MCF 10A (cell line): ENCODE results near the gene MLLT11. TPM values are rescaled to one million over a fixed set of nuclear protein-coding genes. Genes with fewer than 3 reads are reported as not detected.

Source experiments
- BruUV-seq: library from RNA; stranded (reverse); fragments of 400-500 nt; replicated peaks from 2 replicates; lab custom pipeline; 2021; lab: Mats Ljungman, UMichigan
- CTCF ChIA-PET: fragments of 300-600 bp; sonication (Branson Sonifier 250); formaldehyde crosslinking; extraction: SDS; loops from one replicate; lab custom pipeline; 2021; ENCODE audit warnings: antibody characterized with exemption, inconsistent platforms; lab: Yijun Ruan, JAX
- POLR2A ChIA-PET: fragments of 300-600, 350-650 bp; sonication (Branson Sonifier 250); formaldehyde crosslinking; extraction: SDS; loops from one replicate; lab custom pipeline; 2020; ENCODE audit warnings: antibody characterized with exemption, inconsistent platforms; lab: Yijun Ruan, JAX
- DNase-seq: peaks from one replicate; pipeline ENCODE4 v3.0.0-alpha.2; 2018; ENCODE audit not compliant: unreplicated experiment
- H3K27ac Mint-ChIP-seq: one replicate; pipeline ENCODE4 v1.8.0; 2022; ENCODE audit warnings: mild to moderate bottlenecking, low read depth, mixed read lengths; ENCODE audit not compliant: unreplicated experiment
- H3K27me3 Mint-ChIP-seq: one replicate; pipeline ENCODE4 v1.8.0; 2022; ENCODE audit warnings: mixed read lengths; ENCODE audit not compliant: insufficient read depth, unreplicated experiment
- H3K36me3 Mint-ChIP-seq: one replicate; pipeline ENCODE4 v1.8.0; 2022; ENCODE audit warnings: mild to moderate bottlenecking, moderate library complexity, mixed read lengths; ENCODE audit not compliant: insufficient read depth, unreplicated experiment
- H3K4me1 Mint-ChIP-seq: one replicate; pipeline ENCODE4 v1.8.0; 2022; ENCODE audit warnings: mixed read lengths; ENCODE audit not compliant: insufficient read depth, unreplicated experiment
- H3K4me3 Mint-ChIP-seq: one replicate; pipeline ENCODE4 v1.8.0; 2022; ENCODE audit warnings: mild to moderate bottlenecking, moderate library complexity, mixed read lengths; ENCODE audit not compliant: unreplicated experiment
- H3K9me3 Mint-ChIP-seq: one replicate; pipeline ENCODE4 v1.8.0; 2022; ENCODE audit warnings: mixed read lengths; ENCODE audit not compliant: unreplicated experiment
- intact Hi-C: fragments of 100-400 bp; cut with micrococcal nuclease; formaldehyde crosslinking; loops from 2 replicates; pipeline ENCODE4 v1.14.1; 2022
- total RNA-seq: library from RNA; stranded (reverse); gene quantifications from 2 replicates; pipeline ENCODE4 v1.2.3, GENCODE V29; 2022
- TF ChIP-seq, protein P1 (sequence below): fragments of 200-600 bp; IDR thresholded peaks from one replicate; pipeline ENCODE4 v1.8.0; 2022; ENCODE audit warnings: antibody characterized with exemption, mild to moderate bottlenecking; ENCODE audit not compliant: unreplicated experiment

MLLT11 gene
- total RNA-seq, 1 experiment from 2014 or later = 0.86 TPM

DNA sequence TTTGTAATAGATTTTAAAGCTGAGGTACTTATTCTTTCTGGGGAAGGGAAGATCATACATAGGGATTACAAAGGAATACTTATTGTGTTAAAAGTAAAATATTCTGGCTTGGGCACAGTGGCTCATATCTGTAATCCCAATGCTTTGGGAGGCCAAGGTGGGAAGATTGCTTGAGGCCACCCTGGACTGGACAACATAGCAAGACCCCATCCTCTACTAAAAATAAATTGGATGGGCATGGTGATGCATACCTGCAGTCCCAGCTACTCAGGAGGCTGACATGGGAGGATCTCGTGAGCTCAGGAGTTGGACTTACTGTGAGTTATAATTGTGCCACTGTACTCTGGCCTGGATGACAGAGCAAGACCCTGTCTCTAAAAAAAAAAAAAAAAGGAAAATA, 37.9 kb downstream of the MLLT11 start:
- POLR2A ChIA-PET = interaction anchor here (0.7 to 1.5 kb wide), 4 partner anchors 27 to 91 kb away, joined by 3 read pairs; partner anchors contain the start of genes C1orf56, CDC42SE1 and GABPB2
- TF ChIP-seq, protein P1, sequence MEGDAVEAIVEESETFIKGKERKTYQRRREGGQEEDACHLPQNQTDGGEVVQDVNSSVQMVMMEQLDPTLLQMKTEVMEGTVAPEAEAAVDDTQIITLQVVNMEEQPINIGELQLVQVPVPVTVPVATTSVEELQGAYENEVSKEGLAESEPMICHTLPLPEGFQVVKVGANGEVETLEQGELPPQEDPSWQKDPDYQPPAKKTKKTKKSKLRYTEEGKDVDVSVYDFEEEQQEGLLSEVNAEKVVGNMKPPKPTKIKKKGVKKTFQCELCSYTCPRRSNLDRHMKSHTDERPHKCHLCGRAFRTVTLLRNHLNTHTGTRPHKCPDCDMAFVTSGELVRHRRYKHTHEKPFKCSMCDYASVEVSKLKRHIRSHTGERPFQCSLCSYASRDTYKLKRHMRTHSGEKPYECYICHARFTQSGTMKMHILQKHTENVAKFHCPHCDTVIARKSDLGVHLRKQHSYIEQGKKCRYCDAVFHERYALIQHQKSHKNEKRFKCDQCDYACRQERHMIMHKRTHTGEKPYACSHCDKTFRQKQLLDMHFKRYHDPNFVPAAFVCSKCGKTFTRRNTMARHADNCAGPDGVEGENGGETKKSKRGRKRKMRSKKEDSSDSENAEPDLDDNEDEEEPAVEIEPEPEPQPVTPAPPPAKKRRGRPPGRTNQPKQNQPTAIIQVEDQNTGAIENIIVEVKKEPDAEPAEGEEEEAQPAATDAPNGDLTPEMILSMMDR = no peak
- Mint-ChIP-seq H3K9me3 (no peaks in the 10 kb centered on the region), H3K27ac (no peak overlapping the region), H3K4me3 (no peak overlapping the region), H3K36me3 (no peaks in the 10 kb centered on the region), H3K4me1 (peaks cover 10% of the 10 kb centered on the region), H3K27me3 (no peaks in the 10 kb centered on the region)
- BruUV-seq = no TSS peak
- no peak for DNase-seq
- intact Hi-C loops = no loop called here
- CTCF ChIA-PET = interaction anchor here (0.6 to 9.6 kb wide), 7 partner anchors 11 to 564 kb away, joined by 3 to 158 read pairs (median 4); partner anchors contain the start of gene TNFAIP8L2

DNA sequence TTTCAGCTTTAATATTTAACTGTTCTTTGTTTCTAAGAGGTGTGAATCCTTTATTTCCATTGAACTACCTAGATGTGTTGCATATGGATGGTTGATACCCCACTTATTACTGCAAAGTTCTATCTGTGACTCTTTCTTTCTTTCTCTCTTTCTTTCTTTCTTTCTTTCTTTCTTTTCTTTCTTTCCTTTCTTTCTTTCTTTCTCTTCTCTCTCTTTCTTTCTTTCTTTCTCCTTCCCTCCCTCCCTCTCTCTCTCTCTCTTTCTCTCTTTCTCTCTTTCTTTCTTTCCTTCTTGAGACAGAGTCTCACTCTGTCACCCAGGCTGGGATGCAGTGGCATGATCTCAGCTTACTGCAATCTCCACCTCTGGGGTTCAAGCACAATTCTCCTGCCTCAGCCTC, 44.4 kb downstream of the MLLT11 start:
- TF ChIP-seq, protein P1 = no peak
- Mint-ChIP-seq H3K4me3 (no peak overlapping the region), H3K36me3 (peaks cover 12% of the 10 kb centered on the region), H3K4me1 (no peaks in the 10 kb centered on the region), H3K27me3 (no peaks in the 10 kb centered on the region), H3K27ac (no peak overlapping the region), H3K9me3 (no peaks in the 10 kb centered on the region)
- intact Hi-C loops = no loop called here
- no TSS peak for BruUV-seq
- ChIA-PET CTCF (interaction anchor here (1.0 to 1.1 kb wide), 2 partner anchors 11 to 99 kb away, joined by 3 read pairs; no protein-coding TSS in a partner anchor), POLR2A (no interaction called here)
- DNase-seq = no peak

- H3K9me3 Mint-ChIP-seq = no peaks in the 10 kb centered on the region
- ChIA-PET POLR2A (interaction anchor here (0.7 to 1.6 kb wide), 3 partner anchors 9 to 59 kb away, joined by 3 to 5 read pairs (median 3); partner anchors contain the start of gene SCNM1), CTCF (interaction anchor here (1.4 to 4.4 kb wide), 2 partner anchors 7 to 33 kb away, joined by 3 to 32 read pairs; no protein-coding TSS in a partner anchor)
- TF ChIP-seq, protein P1 = no peak
- H3K27me3 Mint-ChIP-seq = no peaks in the 10 kb centered on the region
- intact Hi-C loops = no loop called here
- H3K36me3 Mint-ChIP-seq = peaks cover 23% of the 10 kb centered on the region
- H3K4me1 Mint-ChIP-seq = no peaks in the 10 kb centered on the region
- BruUV-seq = no TSS peak
- H3K4me3 Mint-ChIP-seq = no peak overlapping the region
- H3K27ac Mint-ChIP-seq = no peak overlapping the region
- DNase-seq = peak; percentile 13
These were observed 46.7 kb downstream of the MLLT11 start for GRCh38 chr1:151106894-151107293.

DNA sequence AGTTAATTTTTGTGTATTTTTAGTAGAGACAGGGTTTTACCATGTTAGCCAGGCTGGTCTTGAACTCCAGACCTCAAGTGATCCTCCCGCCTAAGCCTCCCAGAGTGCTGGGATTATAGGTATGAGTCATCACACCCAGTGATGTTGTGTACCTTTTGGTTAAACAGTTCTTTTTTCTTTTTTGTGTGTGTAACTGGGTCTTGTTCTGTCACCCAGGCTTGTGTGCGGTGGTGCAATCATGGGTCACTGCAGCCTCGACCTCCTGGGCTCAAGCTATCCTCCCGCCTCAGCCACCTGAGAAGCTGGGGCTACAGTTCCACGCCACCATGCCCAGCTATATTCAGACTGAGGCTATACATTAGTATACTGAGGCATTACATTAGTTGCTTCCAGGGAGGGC, 48.1 kb downstream of the MLLT11 start:
- Mint-ChIP-seq H3K27ac (no peak overlapping the region), H3K4me1 (no peaks in the 10 kb centered on the region), H3K4me3 (no peak overlapping the region), H3K36me3 (peaks cover 23% of the 10 kb centered on the region), H3K9me3 (no peaks in the 10 kb centered on the region), H3K27me3 (no peaks in the 10 kb centered on the region)
- DNase-seq = peak; percentile 4
- ChIA-PET CTCF (interaction anchor here (1.0 to 4.4 kb wide), 3 partner anchors 8 to 68 kb away, joined by 3 to 32 read pairs (median 4); partner anchors contain the start of gene TMOD4), POLR2A (interaction anchor here (0.7 to 1.6 kb wide), 2 partner anchors 58 to 147 kb away, joined by 3 to 5 read pairs; partner anchors contain the start of gene SCNM1)
- TF ChIP-seq, protein P1 = no peak
- intact Hi-C loops = no loop called here
- no TSS peak for BruUV-seq
